Measurements from ENCODE around the gene TUSC2. TPM values are rescaled to one million over a fixed set of nuclear protein-coding genes. Genes with fewer than 3 reads are reported as not detected.

Gene TUSC2
- total and polyA plus RNA-seq, 2 of the 13 experiments (the other 11 are each of a cell fraction or from before 2014, with no cell fraction given): 36.7 to 39.1 TPM

GRCh38 chr3:50298836-50299637 is 29.0 kb downstream of the TUSC2 start, which contains the start of the genes HYAL3 and NAA80 (continued):
- 0 out of 2 replicates have a peak, but pooled peaks have one; percentile 18 for TF ChIP-seq ZFP1 (CRISPR knock-in tag; IDR thresholded peaks at IDR 0.05)
- no peak for TF ChIP-seq ZNF562 (CRISPR knock-in tag; IDR thresholded peaks at IDR 0.05; ENCODE audit: borderline replicate concordance)
- TF ChIP-seq NCOA1 (CRISPR knock-in tag; IDR thresholded peaks at IDR 0.05): 0 out of 2 replicates have a peak, but pooled peaks have one; percentile 12
- TF ChIP-seq ETS1 (CRISPR knock-in tag; IDR thresholded peaks at IDR 0.05): no peak
- TF ChIP-seq MIXL1 (CRISPR knock-in tag; IDR thresholded peaks at IDR 0.05): peak; percentile 35; the same call in 1 of the 2 replicates
- TF ChIP-seq ZSCAN21 (CRISPR knock-in tag; IDR thresholded peaks at IDR 0.05; ENCODE audit: borderline replicate concordance): peak; percentile 97
- no peak for TF ChIP-seq ZNF264 (CRISPR knock-in tag; IDR thresholded peaks at IDR 0.05)
- TF ChIP-seq ZNF879 (CRISPR knock-in tag; IDR thresholded peaks at IDR 0.05): no peak
- TF ChIP-seq YY1 (IDR thresholded peaks at IDR 0.05; ENCODE audit: insufficient read depth, insufficient replicate concordance, low read depth, low read length): no peak
- peak; percentile 35; the same call in 1 of the 2 replicates for TF ChIP-seq ZBTB7B (CRISPR knock-in tag; IDR thresholded peaks at IDR 0.05)
- TF ChIP-seq, protein P1, sequence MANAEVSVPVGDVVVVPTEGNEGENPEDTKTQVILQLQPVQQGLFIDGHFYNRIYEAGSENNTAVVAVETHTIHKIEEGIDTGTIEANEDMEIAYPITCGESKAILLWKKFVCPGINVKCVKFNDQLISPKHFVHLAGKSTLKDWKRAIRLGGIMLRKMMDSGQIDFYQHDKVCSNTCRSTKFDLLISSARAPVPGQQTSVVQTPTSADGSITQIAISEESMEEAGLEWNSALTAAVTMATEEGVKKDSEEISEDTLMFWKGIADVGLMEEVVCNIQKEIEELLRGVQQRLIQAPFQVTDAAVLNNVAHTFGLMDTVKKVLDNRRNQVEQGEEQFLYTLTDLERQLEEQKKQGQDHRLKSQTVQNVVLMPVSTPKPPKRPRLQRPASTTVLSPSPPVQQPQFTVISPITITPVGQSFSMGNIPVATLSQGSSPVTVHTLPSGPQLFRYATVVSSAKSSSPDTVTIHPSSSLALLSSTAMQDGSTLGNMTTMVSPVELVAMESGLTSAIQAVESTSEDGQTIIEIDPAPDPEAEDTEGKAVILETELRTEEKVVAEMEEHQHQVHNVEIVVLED (CRISPR knock-in tag; IDR thresholded peaks at IDR 0.05; ENCODE audit: borderline replicate concordance): peak; percentile 78
- no peak for TF ChIP-seq RFXANK (CRISPR knock-in tag; IDR thresholded peaks at IDR 0.05)
- TF ChIP-seq, protein P2, sequence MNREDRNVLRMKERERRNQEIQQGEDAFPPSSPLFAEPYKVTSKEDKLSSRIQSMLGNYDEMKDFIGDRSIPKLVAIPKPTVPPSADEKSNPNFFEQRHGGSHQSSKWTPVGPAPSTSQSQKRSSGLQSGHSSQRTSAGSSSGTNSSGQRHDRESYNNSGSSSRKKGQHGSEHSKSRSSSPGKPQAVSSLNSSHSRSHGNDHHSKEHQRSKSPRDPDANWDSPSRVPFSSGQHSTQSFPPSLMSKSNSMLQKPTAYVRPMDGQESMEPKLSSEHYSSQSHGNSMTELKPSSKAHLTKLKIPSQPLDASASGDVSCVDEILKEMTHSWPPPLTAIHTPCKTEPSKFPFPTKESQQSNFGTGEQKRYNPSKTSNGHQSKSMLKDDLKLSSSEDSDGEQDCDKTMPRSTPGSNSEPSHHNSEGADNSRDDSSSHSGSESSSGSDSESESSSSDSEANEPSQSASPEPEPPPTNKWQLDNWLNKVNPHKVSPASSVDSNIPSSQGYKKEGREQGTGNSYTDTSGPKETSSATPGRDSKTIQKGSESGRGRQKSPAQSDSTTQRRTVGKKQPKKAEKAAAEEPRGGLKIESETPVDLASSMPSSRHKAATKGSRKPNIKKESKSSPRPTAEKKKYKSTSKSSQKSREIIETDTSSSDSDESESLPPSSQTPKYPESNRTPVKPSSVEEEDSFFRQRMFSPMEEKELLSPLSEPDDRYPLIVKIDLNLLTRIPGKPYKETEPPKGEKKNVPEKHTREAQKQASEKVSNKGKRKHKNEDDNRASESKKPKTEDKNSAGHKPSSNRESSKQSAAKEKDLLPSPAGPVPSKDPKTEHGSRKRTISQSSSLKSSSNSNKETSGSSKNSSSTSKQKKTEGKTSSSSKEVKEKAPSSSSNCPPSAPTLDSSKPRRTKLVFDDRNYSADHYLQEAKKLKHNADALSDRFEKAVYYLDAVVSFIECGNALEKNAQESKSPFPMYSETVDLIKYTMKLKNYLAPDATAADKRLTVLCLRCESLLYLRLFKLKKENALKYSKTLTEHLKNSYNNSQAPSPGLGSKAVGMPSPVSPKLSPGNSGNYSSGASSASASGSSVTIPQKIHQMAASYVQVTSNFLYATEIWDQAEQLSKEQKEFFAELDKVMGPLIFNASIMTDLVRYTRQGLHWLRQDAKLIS (CRISPR knock-in tag; IDR thresholded peaks at IDR 0.05): no peak; the same call in 1 of the 2 replicates
- peak in 1 of 2 experiments; percentile 79; a peak in 2 of 4 replicates for TF ChIP-seq HMGXB4 (CRISPR knock-in tag; IDR thresholded peaks at IDR 0.05; ENCODE audit: borderline replicate concordance in 1 of 2, low read depth in 1 of 2)
- TF ChIP-seq ZNF615 (CRISPR knock-in tag; IDR thresholded peaks at IDR 0.05; ENCODE audit: borderline replicate concordance): no peak
- peak; percentile 91 for TF ChIP-seq ZNF18 (CRISPR knock-in tag; IDR thresholded peaks at IDR 0.05; ENCODE audit: insufficient replicate concordance)
- no peak; the same call in 1 of the 2 replicates for TF ChIP-seq CEBPG (CRISPR knock-in tag; IDR thresholded peaks at IDR 0.05)
- TF ChIP-seq MAF1 (CRISPR knock-in tag; IDR thresholded peaks at IDR 0.05; ENCODE audit: borderline replicate concordance): no peak; the same call in 1 of the 2 replicates
- 0 out of 2 replicates have a peak, but pooled peaks have one; percentile 60 for TF ChIP-seq NR1H2 (CRISPR knock-in tag; IDR thresholded peaks at IDR 0.05; ENCODE audit: borderline replicate concordance, low read depth)

Data from HepG2 (cell line).